GM12878 (cell line): ENCODE measurements around the gene MEIOB. TPM values are rescaled to one million over a fixed set of nuclear protein-coding genes. Genes with fewer than 3 reads are reported as not detected.

Source experiments
- ATAC-seq: fragments of 200-7000 bp; cut with Tn5 transposase; 3 replicates; pipeline ENCODE4 v1.9.1; 2020; ENCODE audit warnings: mild to moderate bottlenecking, moderate library complexity
- BruUV-seq: library from RNA; stranded (reverse); fragments of 400-500 nt; replicated peaks from 2 replicates; lab custom pipeline; 2021; lab: Mats Ljungman, UMichigan
- CTCF ChIA-PET: fragments of 300-600 bp; sonication (Branson Sonifier 250); formaldehyde crosslinking; extraction: SDS; loops from one replicate; lab custom pipeline; 2021; ENCODE audit warnings: inconsistent platforms; lab: Yijun Ruan, JAX
- POLR2A ChIA-PET: fragments of 350-600 bp; formaldehyde crosslinking; extraction: SDS; loops from one replicate; lab custom pipeline; 2021; ENCODE audit warnings: inconsistent platforms; lab: Charles Lee
- RAD21 ChIA-PET: fragments of 300-600 bp; sonication (Branson Sonifier 250); formaldehyde crosslinking; loops from one replicate; lab custom pipeline; 2023; ENCODE audit warnings: antibody characterized with exemption; ENCODE audit not compliant: unreplicated experiment; lab: Charles Lee
- SMC1A ChIA-PET: fragments of 300-600 bp; sonication (Branson Sonifier 250); formaldehyde crosslinking; loops from one replicate; lab custom pipeline; 2023; ENCODE audit not compliant: unreplicated experiment, uncharacterized antibody; lab: Charles Lee
- DNase-seq: peaks from one replicate; pipeline ENCODE4 v3.0.0-alpha.2; 2011; ENCODE audit warnings: low read depth, low spot score
- FAIRE-seq: peaks from 3 replicates; lab custom pipeline; 2011; peaks lifted over from hg19 to GRCh38; lab: Jason Lieb, UNC
- H2AFZ ChIP-seq: 2 replicates; pipeline ENCODE4 v1.6.0; 2011; ENCODE audit warnings: low read depth, low read length, control low read depth; ENCODE audit not compliant: control insufficient read depth
- H3K27ac ChIP-seq: 2 replicates; pipeline ENCODE4 v1.5.1; 2011; ENCODE audit warnings: control low read depth; ENCODE audit not compliant: control insufficient read depth, insufficient read depth
- H3K27me3 ChIP-seq, 2 experiments: replicated peaks in 1 of 2; 2 replicates each; pipeline versions ENCODE4 v1.6.0 to v1.6.1; 2011; ENCODE audit warnings: low read length in 1 of 2; ENCODE audit not compliant: control insufficient read depth in 2 of 2, insufficient read depth in 2 of 2
- H3K36me3 ChIP-seq, 2 experiments: 2 replicates each; pipeline ENCODE4 v1.5.1; 2011; ENCODE audit warnings: low read length in 1 of 2; ENCODE audit not compliant: control insufficient read depth in 2 of 2, insufficient read depth in 2 of 2
- H3K4me1 ChIP-seq: 2 replicates; pipeline ENCODE4 v1.6.1; 2011; ENCODE audit warnings: mild to moderate bottlenecking, low read length, moderate library complexity, mixed read lengths; ENCODE audit not compliant: control insufficient read depth, insufficient read depth
- H3K4me2 ChIP-seq: 2 replicates; pipeline ENCODE4 v1.6.0; 2011; ENCODE audit warnings: control low read depth; ENCODE audit not compliant: control insufficient read depth, insufficient read depth
- H3K4me3 ChIP-seq: fragments of 200-600 bp; sonication (generic); 2 replicates; pipeline ENCODE4 v1.5.1; 2016
- H3K79me2 ChIP-seq: 2 replicates; pipeline ENCODE4 v1.6.0; 2011; ENCODE audit warnings: low read length; ENCODE audit not compliant: control insufficient read depth, insufficient read depth
- H3K9ac ChIP-seq: 2 replicates; pipeline ENCODE4 v1.8.0; 2011; ENCODE audit warnings: low read length, control low read depth, mixed read lengths; ENCODE audit not compliant: control insufficient read depth, insufficient read depth
- H3K9me3 ChIP-seq: replicated peaks from 3 replicates; pipeline ENCODE4 v1.5.1; 2011; ENCODE audit warnings: mild to moderate bottlenecking, low read length; ENCODE audit not compliant: control insufficient read depth, insufficient read depth
- H4K20me1 ChIP-seq: 2 replicates; pipeline ENCODE4 v1.6.0; 2011; ENCODE audit not compliant: control insufficient read depth, insufficient read depth
- CTCF ChIP-seq, 3 experiments: IDR thresholded peaks in 2 of 3; conservative IDR thresholded peaks in 1 of 3; 2 replicates each; pipeline ENCODE4 v1.5.1; 2011; ENCODE audit warnings: low read depth in 3 of 3, low read length in 3 of 3, mild to moderate bottlenecking in 3 of 3, control low read depth in 2 of 3, moderate library complexity in 2 of 3, inconsistent platforms in 1 of 3, mixed read lengths in 1 of 3; ENCODE audit not compliant: control insufficient read depth in 2 of 3, insufficient read depth in 1 of 3; ENCODE audit errors: extremely low read depth in 1 of 3
- PML ChIP-seq: IDR thresholded peaks from 2 replicates; pipeline ENCODE4 v1.6.1; 2012; ENCODE audit warnings: low read length, inconsistent platforms
- RB1 ChIP-seq: fragments of 450-650 bp; formaldehyde crosslinking; IDR thresholded peaks from 2 replicates; pipeline ENCODE4 v1.6.1; 2017; ENCODE audit warnings: mild to moderate bottlenecking, borderline replicate concordance
- WRNIP1 ChIP-seq: IDR thresholded peaks from 2 replicates; pipeline ENCODE4 v1.6.1; 2011; ENCODE audit warnings: low read depth, low read length, improper control_type of control experiment, borderline replicate concordance
- WGBS: methylation state at CpG from one replicate; pipeline ENCODE4 v1.1.6; 2016; ENCODE audit warnings: low lambda C conversion rate; ENCODE audit not compliant: insufficient replicate concordance, insufficient coverage; ENCODE audit errors: missing lambda C conversion rate; 5-methylcytosine and 5-hydroxymethylcytosine counted together
- in situ Hi-C: fragments of 300-500 bp; cut with MboI; formaldehyde crosslinking; loops from 9 replicates; pipeline ENCODE4 v1.14.3; 2018; ENCODE audit warnings: mixed read lengths
- intact Hi-C: fragments of 100-400 bp; cut with micrococcal nuclease; formaldehyde crosslinking; loops from one replicate; pipeline ENCODE4 v1.14.2; 2022; ENCODE audit not compliant: unreplicated experiment
- polyA plus RNA-seq, 11 experiments: library from polyadenylated mRNA; depleted of rRNA in 4 of 11; unstranded in 6 of 11; stranded (reverse) in 5 of 11; fragments of >200 nt; fragmentation: Nextera tagmentation in 4 of 11; fragmentation: Illumina TruSeq in 1 of 11; extraction: Ambion mirVana in 4 of 11; extraction: Trizol in 1 of 11; gene quantifications; 1 replicate in 1 of 11; 2 replicates in 10 of 11; pipeline versions ENCODE4 v1.2.1 to v1.2.3, GENCODE V29; 2011 to 2016; ENCODE audit warnings: inconsistent platforms in 2 of 11, missing spikeins in 2 of 11, low read depth in 1 of 11
- total RNA-seq, 4 experiments: library from RNA; depleted of rRNA in 3 of 4; stranded (reverse); fragments of >200 nt in 3 of 4; fragmentation: Illumina TruSeq in 1 of 4; extraction: Trizol in 1 of 4; gene quantifications; 2 replicates each; pipeline versions ENCODE4 v1.2.1 to v1.2.3, GENCODE V29; 2013 to 2021

The MEIOB gene
- total and polyA plus RNA-seq, 10 of the 15 experiments (the other 5 are each of a cell fraction or from before 2014, with no cell fraction given), result 0.04 to 0.26 (median 0.09) TPM; not detected in 5

- Histone ChIP-seq H3K9ac (no peak overlapping the region), H3K27ac (no peak overlapping the region), H3K9me3 (peaks cover 2% of the 10 kb centered on the region; the same call in 1 of the 3 replicates), H4K20me1 (no peaks in the 10 kb centered on the region), H3K79me2 (no peaks in the 10 kb centered on the region), H3K4me2 (no peak overlapping the region), H3K4me3 (no peak overlapping the region), H3K36me3 (peaks cover 0 to 7% of the 10 kb centered on the region in 2 experiments; a peak in 2 of 4 replicates), H3K27me3 (no peaks in the 10 kb centered on the region), H2AFZ (no peak overlapping the region), H3K4me1 (no peaks in the 10 kb centered on the region)
- POLR2A ChIA-PET, result no interaction called here
- RAD21 ChIA-PET, result no interaction called here
- 87% methylated on average over 27 of the region's 32 CpGs for WGBS
- in situ Hi-C loops, result no loop called here
- CTCF ChIA-PET, result no interaction called here
- intact Hi-C loops, result no loop called here
- ATAC-seq, result no peak
- TF ChIP-seq RB1, result no peak
- FAIRE-seq, result no peak
- no peak for DNase-seq
- no TSS peak for BruUV-seq
- SMC1A ChIA-PET, result no interaction called here
These were observed 76.9 kb downstream of the MEIOB start for GRCh38 chr16:1794908-1795666.

- SMC1A ChIA-PET, result no interaction called here
- POLR2A ChIA-PET, result no interaction called here
- no peak for ATAC-seq
- Histone ChIP-seq H3K79me2 (no peaks in the 10 kb centered on the region), H3K36me3 (peaks cover 0 to 7% of the 10 kb centered on the region in 2 experiments; a peak in 2 of 4 replicates), H3K27ac (no peak overlapping the region), H3K4me3 (no peak overlapping the region), H3K4me2 (no peak overlapping the region), H3K9me3 (no peaks in the 10 kb centered on the region; the same call in 2 of the 3 replicates), H3K4me1 (no peaks in the 10 kb centered on the region), H3K9ac (no peak overlapping the region), H2AFZ (no peak overlapping the region), H3K27me3 (no peaks in the 10 kb centered on the region), H4K20me1 (no peaks in the 10 kb centered on the region)
- intact Hi-C loops, result no loop called here
- CTCF ChIA-PET, result no interaction called here
- WGBS, result 72% methylated on average over 16 of the region's 18 CpGs
- in situ Hi-C loops, result no loop called here
- no peak for FAIRE-seq
- no peak for TF ChIP-seq PML
- TF ChIP-seq CTCF (IDR thresholded peaks at IDR 0.05 in 2 of 3, conservative IDR thresholded peaks at IDR 0.05 in 1 of 3; ENCODE audit: control insufficient read depth in 2 of 3, extremely low read depth in 1 of 3, insufficient read depth in 1 of 3, low read depth in 3 of 3, low read length in 3 of 3), result no peak
- TF ChIP-seq WRNIP1, result no peak
- no TSS peak for BruUV-seq
- RAD21 ChIA-PET, result no interaction called here
- no peak for DNase-seq
These were observed 77.6 kb downstream of the MEIOB start for GRCh38 chr16:1794221-1794871.
